ENCODE measurements around the gene GNAI3. TPM values are rescaled to one million over a fixed set of nuclear protein-coding genes. Genes with fewer than 3 reads are reported as not detected.

The GNAI3 gene
- total and polyA plus RNA-seq, 2 of the 8 experiments (the other 6 are each of a cell fraction or from before 2014, with no cell fraction given): 4.0 to 9.8 TPM

GRCh38 chr1:109618661-109619575 is 70.5 kb downstream of the GNAI3 start:
- no peaks in the 10 kb centered on the region for H3K9me3 ChIP-seq (ENCODE audit: insufficient read depth in 2 of 2, low read depth in 1 of 2, low read length in 1 of 2)
- H2AK5ac ChIP-seq (ENCODE audit: low read depth, low read length): no peak overlapping the region
- no peak overlapping the region for H2BK15ac ChIP-seq (ENCODE audit: low read length)
- CTCF ChIA-PET (ENCODE audit: partially characterized antibody): interaction anchor here (1.0 to 1.7 kb wide), 4 partner anchors 13 to 126 kb away, joined by 3 to 9 read pairs (median 4); no protein-coding TSS in a partner anchor
- H2BK12ac ChIP-seq (ENCODE audit: low read depth, low read length): peak overlapping the region; percentile 91; the same call in 1 of the 2 replicates
- peaks cover 0 to 30% of the 10 kb centered on the region in 2 experiments; a peak in 2 of 4 replicates for H3K79me2 ChIP-seq (ENCODE audit: control insufficient read depth in 1 of 2, insufficient read depth in 2 of 2, low read length in 2 of 2)
- H4K91ac ChIP-seq (replicated peaks; ENCODE audit: insufficient read length, low read length): peak overlapping the region; percentile 76
- H2BK20ac ChIP-seq (ENCODE audit: low read length): no peak overlapping the region
- H3K23ac ChIP-seq (ENCODE audit: insufficient read length): no peak overlapping the region
- H3K27ac ChIP-seq (ENCODE audit: low read depth, low read length): no peak overlapping the region; the same call in 1 of the 2 replicates
- H3K4me1 ChIP-seq (replicated peaks in 1 of 4; ENCODE audit: control insufficient read depth in 3 of 4, insufficient read depth in 4 of 4, low read length in 3 of 4): peaks cover 4 to 23% (median 12%) of the 10 kb centered on the region in 4 experiments
- no peak overlapping the region for H3K56ac ChIP-seq (replicated peaks; ENCODE audit: insufficient read length, low read depth, low read length)
- FAIRE-seq (no peak), DNase-seq (ENCODE audit: low read depth in 1 of 2, low spot score in 2 of 2) (no peak)
- H3K9ac ChIP-seq (replicated peaks in 1 of 4; ENCODE audit: extremely low read depth in 1 of 4, low read depth in 3 of 4, low read length in 3 of 4): peak overlapping the region in 3 of 4 experiments; percentile 43 to 73 (median 60); a peak in 6 of 7 replicates
- H3K36me3 ChIP-seq (ENCODE audit: control insufficient read depth in 2 of 4, insufficient read depth in 4 of 4, low read length in 3 of 4): no peaks in the 10 kb centered on the region
- no peaks in the 10 kb centered on the region for H3K27me3 ChIP-seq (replicated peaks in 1 of 4; ENCODE audit: control insufficient read depth in 3 of 4, extremely low read depth in 1 of 4, insufficient read depth in 3 of 4, low read length in 3 of 4)
- peak overlapping the region; percentile 99 for H2AFZ ChIP-seq (ENCODE audit: low read length)
- H4K5ac ChIP-seq (ENCODE audit: insufficient read length, low read depth, low read length): peak overlapping the region; percentile 49
- POLR2A ChIA-PET (ENCODE audit: partially characterized antibody): interaction anchor here (0.6 to 2.5 kb wide), 7 partner anchors 10 to 247 kb away, joined by 3 to 18 read pairs (median 8); partner anchors contain the start of gene GNAI3
- H2BK120ac ChIP-seq (replicated peaks; ENCODE audit: low read depth, low read length): no peak overlapping the region
- 0 out of 2 replicates have a peak overlapping the region, but pooled peaks have one; percentile 69 for H2BK5ac ChIP-seq (ENCODE audit: low read depth, low read length)
- no peak overlapping the region for H3K4ac ChIP-seq (replicated peaks; ENCODE audit: insufficient read length, low read depth, low read length)
- peak overlapping the region; percentile 69 to 85 (median 78); a peak in 5 of 8 replicates for H3K4me3 ChIP-seq (ENCODE audit: extremely low read depth in 1 of 4, insufficient read depth in 2 of 4, low read depth in 3 of 4, low read length in 4 of 4)
- no peak overlapping the region for H3K18ac ChIP-seq (ENCODE audit: extremely low read depth, low read length)
- peaks cover 15% of the 10 kb centered on the region for H3K79me1 ChIP-seq (ENCODE audit: low read depth, low read length)
- H4K20me1 ChIP-seq (replicated peaks in 1 of 2; ENCODE audit: control insufficient read depth in 1 of 2, insufficient read depth in 2 of 2, low read length in 2 of 2): peaks cover 5 to 20% of the 10 kb centered on the region in 2 experiments
- peaks cover 16% of the 10 kb centered on the region for H3K23me2 ChIP-seq (ENCODE audit: low read depth, low read length)
- H3K4me2 ChIP-seq (ENCODE audit: insufficient read depth in 1 of 2, low read depth in 2 of 2, low read length in 2 of 2): peak overlapping the region; percentile 91 to 94
- no peak overlapping the region for H3K14ac ChIP-seq (ENCODE audit: insufficient read length)
- 60% methylated on average over 9 of the region's 9 CpGs; no CpG with 5 or more reads in 1 of the 2 experiments for WGBS, 2 experiments (ENCODE audit: extremely low coverage in 1 of 2, insufficient coverage in 1 of 2, insufficient read length in 1 of 2, insufficient replicate concordance in 2 of 2, low coverage in 1 of 2, low lambda C conversion rate in 2 of 2, missing lambda C conversion rate in 1 of 2)
- peak overlapping the region; percentile 85; the same call in 1 of the 2 replicates for H4K8ac ChIP-seq (ENCODE audit: extremely low read depth, insufficient read depth, low read length)
- TF ChIP-seq NANOG (IDR thresholded peaks at IDR 0.05; ENCODE audit: insufficient read depth, low read depth, low read length, poor library complexity, severe bottlenecking) (no peak), GTF2F1 (IDR thresholded peaks at IDR 0.05; ENCODE audit: borderline replicate concordance, low read depth, low read length) (no peak), E2F6 (IDR thresholded peaks at IDR 0.05) (no peak)

Data from H1 (cell line).